ENCODE measurements around the gene TBL1X. TPM values are rescaled to one million over a fixed set of nuclear protein-coding genes. Genes with fewer than 3 reads are reported as not detected.
"Not testable (repeated sequence)": the region's sequence is repeated elsewhere in the genome, so short reads cannot be mapped to it uniquely, and the experiment has no call there.

Gene TBL1X
- total RNA-seq, 2 experiments from 2014 or later = 20.0 to 23.0 TPM

- POLR2A ChIA-PET = no interaction called here
- Mint-ChIP-seq H3K36me3 (ENCODE audit: low read depth) (peaks cover 2% of the 10 kb centered on the region), H3K4me3 (no peak overlapping the region), H3K27me3 (ENCODE audit: low read depth) (no peaks in the 10 kb centered on the region), H3K27ac (no peak overlapping the region), H3K9me3 (ENCODE audit: insufficient read depth) (no peaks in the 10 kb centered on the region), H3K4me1 (ENCODE audit: low read depth) (peaks cover 38% of the 10 kb centered on the region)
- CTCF ChIA-PET = no interaction called here
- ATAC-seq (no peak), DNase-seq (no peak)
Observed at GRCh38 chrX:9529223-9529622, 64.4 kb downstream of the TBL1X start.

DNA sequence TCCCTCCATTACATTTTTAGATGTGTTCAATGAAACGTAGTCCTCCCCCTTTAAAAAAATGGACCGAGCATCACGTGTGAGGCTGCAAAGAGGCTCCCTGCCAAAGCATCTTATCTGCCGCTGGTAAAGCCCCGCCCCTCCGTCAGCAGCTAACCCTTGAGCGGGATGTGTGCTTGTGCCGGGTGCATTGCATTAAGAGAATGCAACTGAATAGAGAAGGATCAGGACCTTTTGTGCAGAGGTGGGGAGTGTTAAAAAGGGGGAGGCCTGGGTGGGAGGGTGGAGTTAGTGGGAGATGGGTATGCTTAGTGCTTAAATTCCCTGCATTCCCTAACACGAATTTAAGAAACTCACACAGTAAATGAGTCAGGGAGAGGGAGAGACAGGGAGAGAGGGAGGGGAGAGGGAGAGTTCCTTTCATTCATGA lies 66.0 kb downstream of the TBL1X start:
- Mint-ChIP-seq H3K36me3 (ENCODE audit: low read depth) (no peaks in the 10 kb centered on the region), H3K4me1 (ENCODE audit: low read depth) (peaks cover 41% of the 10 kb centered on the region), H3K27me3 (ENCODE audit: low read depth) (no peaks in the 10 kb centered on the region), H3K4me3 (peak overlapping the region; percentile 53), H3K27ac (peak overlapping the region; percentile 6), H3K9me3 (ENCODE audit: insufficient read depth) (no peaks in the 10 kb centered on the region)
- ChIA-PET CTCF (interaction anchor here (1.1 to 1.3 kb wide), 2 partner anchors 68 to 96 kb away, joined by 3 read pairs; no protein-coding TSS in a partner anchor), POLR2A (interaction anchor here (1.4 to 1.5 kb wide), 2 partner anchors 68 to 147 kb away, joined by 4 to 5 read pairs; no protein-coding TSS in a partner anchor)
- ATAC-seq (peak; percentile 98), DNase-seq (peak; percentile 79)

GRCh38 chrX:9532349-9532748 lies 67.5 kb downstream of the TBL1X start:
- POLR2A ChIA-PET = no interaction called here
- no peak overlapping the region for H3K27ac Mint-ChIP-seq
- DNase-seq (no peak), ATAC-seq (no peak)
- H3K9me3 Mint-ChIP-seq (ENCODE audit: insufficient read depth) = no peaks in the 10 kb centered on the region
- CTCF ChIA-PET = no interaction called here
- H3K27me3 Mint-ChIP-seq (ENCODE audit: low read depth) = no peaks in the 10 kb centered on the region
- H3K4me3 Mint-ChIP-seq = no peak overlapping the region
- peaks cover 37% of the 10 kb centered on the region for H3K4me1 Mint-ChIP-seq (ENCODE audit: low read depth)
- H3K36me3 Mint-ChIP-seq (ENCODE audit: low read depth) = peaks cover 4% of the 10 kb centered on the region

DNA sequence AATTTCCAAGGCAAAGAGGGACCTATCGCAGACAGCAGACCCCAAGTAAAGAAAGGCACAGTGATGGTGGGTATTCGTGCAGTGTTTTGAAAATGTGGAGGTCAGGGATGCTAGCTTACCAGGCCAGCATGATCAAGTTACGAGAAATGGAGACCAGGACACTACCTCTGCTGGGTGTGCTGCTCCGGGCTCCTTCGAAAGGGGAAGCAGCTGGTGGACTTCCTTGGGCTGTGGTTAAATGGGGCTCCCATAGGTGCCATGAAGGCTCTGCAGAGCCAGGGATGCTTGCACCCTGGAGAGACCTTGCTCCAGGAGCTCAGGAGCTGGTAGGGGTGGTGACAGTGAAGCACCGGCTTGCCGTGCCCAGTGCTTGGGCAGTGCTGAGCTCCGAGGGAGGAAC lies 68.8 kb downstream of the TBL1X start:
- Mint-ChIP-seq H3K4me1 (ENCODE audit: low read depth) (peaks cover 40% of the 10 kb centered on the region), H3K27me3 (ENCODE audit: low read depth) (no peaks in the 10 kb centered on the region), H3K36me3 (ENCODE audit: low read depth) (peaks cover 12% of the 10 kb centered on the region), H3K4me3 (no peak overlapping the region), H3K27ac (no peak overlapping the region), H3K9me3 (ENCODE audit: insufficient read depth) (no peaks in the 10 kb centered on the region)
- ATAC-seq = no peak
- DNase-seq = no peak
- ChIA-PET CTCF (no interaction called here), POLR2A (no interaction called here)

GRCh38 chrX:9534686-9535085 lies 69.8 kb downstream of the TBL1X start:
- peaks cover 12% of the 10 kb centered on the region for H3K36me3 Mint-ChIP-seq (ENCODE audit: low read depth)
- no peak for DNase-seq
- no peak for ATAC-seq
- H3K4me3 Mint-ChIP-seq = no peak overlapping the region
- no peak overlapping the region for H3K27ac Mint-ChIP-seq
- H3K9me3 Mint-ChIP-seq (ENCODE audit: insufficient read depth) = no peaks in the 10 kb centered on the region
- POLR2A ChIA-PET = no interaction called here
- H3K4me1 Mint-ChIP-seq (ENCODE audit: low read depth) = peaks cover 40% of the 10 kb centered on the region
- CTCF ChIA-PET = no interaction called here
- no peaks in the 10 kb centered on the region for H3K27me3 Mint-ChIP-seq (ENCODE audit: low read depth)

GRCh38 chrX:9535101-9535500 lies 70.2 kb downstream of the TBL1X start:
- POLR2A ChIA-PET = no interaction called here
- DNase-seq (no peak), ATAC-seq (peak; percentile 40)
- no peaks in the 10 kb centered on the region for H3K27me3 Mint-ChIP-seq (ENCODE audit: low read depth)
- peaks cover 40% of the 10 kb centered on the region for H3K4me1 Mint-ChIP-seq (ENCODE audit: low read depth)
- H3K9me3 Mint-ChIP-seq (ENCODE audit: insufficient read depth) = no peaks in the 10 kb centered on the region
- H3K27ac Mint-ChIP-seq = peak overlapping the region; percentile 29
- H3K4me3 Mint-ChIP-seq = no peak overlapping the region
- CTCF ChIA-PET = no interaction called here
- peaks cover 12% of the 10 kb centered on the region for H3K36me3 Mint-ChIP-seq (ENCODE audit: low read depth)

DNA sequence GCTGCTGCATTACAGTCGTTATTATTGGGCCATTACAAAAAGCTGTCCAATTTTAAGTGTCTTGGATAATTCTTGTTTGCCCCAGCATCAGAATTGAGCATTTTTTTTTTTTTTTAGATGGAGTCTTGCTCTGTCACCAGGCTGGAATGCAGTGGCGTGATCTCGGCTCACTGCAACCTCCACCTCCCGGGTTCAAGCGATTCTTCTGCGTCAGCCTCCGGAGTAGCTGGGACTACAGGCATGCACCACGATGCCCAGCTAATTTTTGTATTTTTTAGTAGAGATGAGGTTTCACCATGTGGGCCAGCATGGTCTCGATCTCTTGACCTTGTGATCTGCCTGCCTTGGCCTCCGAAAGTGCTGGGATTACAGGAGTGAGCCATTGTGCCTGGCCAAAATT lies 71.3 kb downstream of the TBL1X start:
- ATAC-seq; DNase-seq; H3K4me3 Mint-ChIP-seq; CTCF ChIA-PET; POLR2A ChIA-PET; H3K27me3 Mint-ChIP-seq (ENCODE audit: low read depth); H3K9me3 Mint-ChIP-seq (ENCODE audit: insufficient read depth); H3K27ac Mint-ChIP-seq: not testable (repeated sequence)
- H3K4me1 Mint-ChIP-seq (ENCODE audit: low read depth) = peaks cover 32% of the 10 kb centered on the region
- peaks cover 12% of the 10 kb centered on the region for H3K36me3 Mint-ChIP-seq (ENCODE audit: low read depth)

DNA sequence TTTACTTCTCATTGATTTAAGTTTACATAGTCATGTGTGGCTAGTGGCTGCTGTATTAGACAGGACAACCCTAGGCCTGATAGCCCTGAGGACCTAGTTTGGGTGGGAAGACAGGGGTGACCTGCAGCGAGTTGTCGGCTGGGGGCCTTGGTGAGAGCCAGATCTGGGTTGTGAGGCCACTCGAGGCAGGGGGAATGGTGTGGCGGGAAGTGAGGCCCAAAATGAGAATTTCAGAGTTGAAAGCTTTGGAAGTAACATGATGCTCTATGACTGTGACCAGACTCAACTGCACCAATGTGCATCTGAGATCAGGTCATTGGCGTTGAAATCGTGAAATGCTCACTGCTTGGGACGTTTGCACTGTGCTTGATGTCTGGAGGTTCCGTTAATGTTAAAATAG lies 72.9 kb downstream of the TBL1X start:
- ChIA-PET POLR2A (no interaction called here), CTCF (no interaction called here)
- Mint-ChIP-seq H3K9me3 (ENCODE audit: insufficient read depth) (no peaks in the 10 kb centered on the region), H3K4me1 (ENCODE audit: low read depth) (peaks cover 32% of the 10 kb centered on the region), H3K4me3 (no peak overlapping the region), H3K27me3 (ENCODE audit: low read depth) (no peaks in the 10 kb centered on the region), H3K36me3 (ENCODE audit: low read depth) (peaks cover 12% of the 10 kb centered on the region), H3K27ac (no peak overlapping the region)
- no peak for DNase-seq
- no peak for ATAC-seq

DNA sequence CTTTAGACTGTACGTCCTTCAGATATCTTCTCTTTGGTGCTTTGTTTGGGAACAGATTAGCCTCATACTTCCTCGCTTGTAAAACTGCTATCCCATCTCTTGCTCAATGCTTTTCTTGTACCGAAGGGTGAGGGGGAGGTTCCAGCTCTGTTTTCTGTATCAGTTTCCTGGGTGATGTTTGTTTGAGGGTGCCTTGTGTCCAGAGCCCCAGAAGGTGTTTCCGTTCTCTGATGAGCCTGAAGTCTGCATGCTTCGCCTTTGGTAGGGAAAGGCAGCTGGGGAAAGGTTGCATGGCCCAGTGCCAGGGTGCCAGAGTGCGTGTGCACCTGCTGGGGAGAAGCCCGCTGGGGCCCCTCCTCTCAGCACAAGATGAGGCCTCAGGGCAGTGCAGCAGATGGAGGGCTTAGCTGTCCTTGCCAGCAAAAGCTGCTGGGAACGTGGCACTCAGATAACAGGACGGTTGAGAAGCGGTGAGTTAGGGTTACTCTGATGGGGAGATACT lies 73.7 kb downstream of the TBL1X start:
- Mint-ChIP-seq H3K36me3 (ENCODE audit: low read depth) (peaks cover 12% of the 10 kb centered on the region), H3K27ac (no peak overlapping the region), H3K9me3 (ENCODE audit: insufficient read depth) (no peaks in the 10 kb centered on the region), H3K4me1 (ENCODE audit: low read depth) (peaks cover 27% of the 10 kb centered on the region), H3K4me3 (no peak overlapping the region), H3K27me3 (ENCODE audit: low read depth) (no peaks in the 10 kb centered on the region)
- ChIA-PET CTCF (no interaction called here), POLR2A (no interaction called here)
- DNase-seq (no peak), ATAC-seq (no peak)

GRCh38 chrX:9539605-9540387 lies 74.9 kb downstream of the TBL1X start:
- H3K9me3 Mint-ChIP-seq (ENCODE audit: insufficient read depth) = no peaks in the 10 kb centered on the region
- peaks cover 12% of the 10 kb centered on the region for H3K36me3 Mint-ChIP-seq (ENCODE audit: low read depth)
- ChIA-PET POLR2A (no interaction called here), CTCF (no interaction called here)
- no peak overlapping the region for H3K4me3 Mint-ChIP-seq
- ATAC-seq (no peak), DNase-seq (no peak)
- H3K27me3 Mint-ChIP-seq (ENCODE audit: low read depth) = no peaks in the 10 kb centered on the region
- H3K27ac Mint-ChIP-seq = no peak overlapping the region
- peaks cover 21% of the 10 kb centered on the region for H3K4me1 Mint-ChIP-seq (ENCODE audit: low read depth)

GRCh38 chrX:9542106-9542760 lies 77.4 kb downstream of the TBL1X start:
- Mint-ChIP-seq H3K27ac (no peak overlapping the region), H3K36me3 (ENCODE audit: low read depth) (peaks cover 9% of the 10 kb centered on the region), H3K4me1 (ENCODE audit: low read depth) (peaks cover 12% of the 10 kb centered on the region), H3K27me3 (ENCODE audit: low read depth) (no peaks in the 10 kb centered on the region), H3K9me3 (ENCODE audit: insufficient read depth) (no peaks in the 10 kb centered on the region), H3K4me3 (no peak overlapping the region)
- ChIA-PET CTCF (no interaction called here), POLR2A (no interaction called here)
- ATAC-seq = no peak
- DNase-seq = no peak

- ATAC-seq (no peak), DNase-seq (no peak)
- H3K27me3 Mint-ChIP-seq (ENCODE audit: low read depth) = no peaks in the 10 kb centered on the region
- H3K9me3 Mint-ChIP-seq (ENCODE audit: insufficient read depth) = no peaks in the 10 kb centered on the region
- peaks cover 5% of the 10 kb centered on the region for H3K36me3 Mint-ChIP-seq (ENCODE audit: low read depth)
- H3K4me3 Mint-ChIP-seq = no peak overlapping the region
- H3K27ac Mint-ChIP-seq = no peak overlapping the region
- POLR2A ChIA-PET = no interaction called here
- H3K4me1 Mint-ChIP-seq (ENCODE audit: low read depth) = peaks cover 12% of the 10 kb centered on the region
- CTCF ChIA-PET = no interaction called here
Observed at GRCh38 chrX:9542761-9543111, 77.9 kb downstream of the TBL1X start.
